Measurements from ENCODE around the gene GAL3ST2. TPM values are rescaled to one million over a fixed set of nuclear protein-coding genes. Genes with fewer than 3 reads are reported as not detected.

Gene GAL3ST2
- total and polyA plus RNA-seq, 2 of the 8 experiments (the other 6 are each of a cell fraction or from before 2014, with no cell fraction given): not detected

GRCh38 chr2:241738040-241738686, 38.5 kb upstream of the GAL3ST2 start (continued):
- TF ChIP-seq JUN (IDR thresholded peaks at IDR 0.05; ENCODE audit: low read depth, low read length) (no peak), E2F6 (IDR thresholded peaks at IDR 0.05) (no peak), YY1 (IDR thresholded peaks at IDR 0.05; ENCODE audit: low read depth, low read length) (no peak), EP300 (IDR thresholded peaks at IDR 0.05; ENCODE audit: borderline replicate concordance in 1 of 2, low read depth in 2 of 2, low read length in 2 of 2) (no peak), GABPA (IDR thresholded peaks at IDR 0.05; ENCODE audit: borderline replicate concordance, insufficient read depth, low read length) (no peak), SP4 (IDR thresholded peaks at IDR 0.05; ENCODE audit: low read length) (no peak), EGR1 (IDR thresholded peaks at IDR 0.05; ENCODE audit: borderline replicate concordance, low read depth, low read length) (no peak)

Data from H1 (cell line).